Activated T-helper 17 cell treated with anti-CD3 and anti-CD28 coated beads, Interleukin-2, amount 50 U/mL, for 72 hours (primary cell): ENCODE measurements around the gene RAB28. TPM values are rescaled to one million over a fixed set of nuclear protein-coding genes. Genes with fewer than 3 reads are reported as not detected.

Experiments
- ATAC-seq: fragments of 150-1000 bp; cut with Tn5 transposase; replicated peaks from 2 replicates; pipeline ENCODE4 v1.10.0; 2021; ENCODE audit warnings: mild to moderate bottlenecking, moderate library complexity
- H3K27ac Mint-ChIP-seq: one replicate; pipeline ENCODE4 v1.8.0; 2022; ENCODE audit warnings: mixed read lengths
- H3K27me3 Mint-ChIP-seq: one replicate; pipeline ENCODE4 v1.8.0; 2022; ENCODE audit warnings: mixed read lengths
- H3K36me3 Mint-ChIP-seq: one replicate; pipeline ENCODE4 v1.8.0; 2022; ENCODE audit warnings: low read depth, mild to moderate bottlenecking, mixed read lengths
- H3K4me1 Mint-ChIP-seq: one replicate; pipeline ENCODE4 v1.8.0; 2022; ENCODE audit warnings: mixed read lengths
- H3K4me3 Mint-ChIP-seq: one replicate; pipeline ENCODE4 v1.8.0; 2022; ENCODE audit warnings: mild to moderate bottlenecking, mixed read lengths
- H3K9me3 Mint-ChIP-seq: one replicate; pipeline ENCODE4 v1.8.0; 2022; ENCODE audit warnings: mixed read lengths
- total RNA-seq, 2 donors: library from RNA; stranded (reverse); gene quantifications; one replicate each; pipeline ENCODE4 v1.2.3, GENCODE V29; 2022

The RAB28 gene
- total RNA-seq, 2 donors from 2014 or later, result 10.0 to 14.5 TPM

- H3K36me3 Mint-ChIP-seq, result no peaks in the 10 kb centered on the region
- H3K4me3 Mint-ChIP-seq, result no peak overlapping the region
- H3K27me3 Mint-ChIP-seq, result no peaks in the 10 kb centered on the region
- no peak overlapping the region for H3K27ac Mint-ChIP-seq
- no peak for ATAC-seq
- no peaks in the 10 kb centered on the region for H3K4me1 Mint-ChIP-seq
- peaks cover 4% of the 10 kb centered on the region for H3K9me3 Mint-ChIP-seq
Observed at GRCh38 chr4:13355111-13355880, 128.8 kb downstream of the RAB28 start.

- H3K9me3 Mint-ChIP-seq, result peaks cover 12% of the 10 kb centered on the region
- H3K27me3 Mint-ChIP-seq, result no peaks in the 10 kb centered on the region
- no peaks in the 10 kb centered on the region for H3K36me3 Mint-ChIP-seq
- no peak overlapping the region for H3K27ac Mint-ChIP-seq
- no peak overlapping the region for H3K4me3 Mint-ChIP-seq
- no peaks in the 10 kb centered on the region for H3K4me1 Mint-ChIP-seq
- ATAC-seq, result no peak
Observed at GRCh38 chr4:13349096-13349495, 135.0 kb downstream of the RAB28 start.

GRCh38 chr4:13348216-13348615 is 135.9 kb downstream of the RAB28 start:
- no peaks in the 10 kb centered on the region for H3K4me1 Mint-ChIP-seq
- ATAC-seq, result no peak
- H3K4me3 Mint-ChIP-seq, result no peak overlapping the region
- no peaks in the 10 kb centered on the region for H3K36me3 Mint-ChIP-seq
- peaks cover 12% of the 10 kb centered on the region for H3K9me3 Mint-ChIP-seq
- H3K27me3 Mint-ChIP-seq, result no peaks in the 10 kb centered on the region
- no peak overlapping the region for H3K27ac Mint-ChIP-seq

- no peak overlapping the region for H3K27ac Mint-ChIP-seq
- ATAC-seq, result no peak
- no peaks in the 10 kb centered on the region for H3K4me1 Mint-ChIP-seq
- H3K27me3 Mint-ChIP-seq, result no peaks in the 10 kb centered on the region
- no peaks in the 10 kb centered on the region for H3K36me3 Mint-ChIP-seq
- peaks cover 12% of the 10 kb centered on the region for H3K9me3 Mint-ChIP-seq
- no peak overlapping the region for H3K4me3 Mint-ChIP-seq
Observed at GRCh38 chr4:13347517-13348125, 136.5 kb downstream of the RAB28 start.

DNA sequence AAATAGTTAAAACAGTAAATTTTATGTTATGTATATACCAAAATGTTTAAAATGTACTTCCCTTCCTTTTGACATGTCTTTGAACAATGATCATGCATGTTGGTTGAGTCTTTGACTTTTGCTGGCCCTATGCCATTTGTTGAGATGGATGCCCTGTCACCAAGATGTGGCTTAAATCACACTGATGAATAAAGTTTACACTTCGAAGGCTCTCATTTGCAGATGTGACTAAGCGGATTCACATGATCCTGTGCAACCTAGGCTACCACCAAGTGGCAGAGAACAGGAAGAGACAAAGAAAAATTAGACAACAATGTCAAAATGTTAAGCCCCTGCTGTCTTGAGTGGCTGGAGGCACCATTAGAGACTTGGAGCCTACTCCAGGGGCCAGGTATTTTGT is 139.9 kb downstream of the RAB28 start:
- H3K36me3 Mint-ChIP-seq, result no peaks in the 10 kb centered on the region
- H3K9me3 Mint-ChIP-seq, result peaks cover 9% of the 10 kb centered on the region
- no peak for ATAC-seq
- no peaks in the 10 kb centered on the region for H3K27me3 Mint-ChIP-seq
- H3K27ac Mint-ChIP-seq, result no peak overlapping the region
- no peaks in the 10 kb centered on the region for H3K4me1 Mint-ChIP-seq
- no peak overlapping the region for H3K4me3 Mint-ChIP-seq

DNA sequence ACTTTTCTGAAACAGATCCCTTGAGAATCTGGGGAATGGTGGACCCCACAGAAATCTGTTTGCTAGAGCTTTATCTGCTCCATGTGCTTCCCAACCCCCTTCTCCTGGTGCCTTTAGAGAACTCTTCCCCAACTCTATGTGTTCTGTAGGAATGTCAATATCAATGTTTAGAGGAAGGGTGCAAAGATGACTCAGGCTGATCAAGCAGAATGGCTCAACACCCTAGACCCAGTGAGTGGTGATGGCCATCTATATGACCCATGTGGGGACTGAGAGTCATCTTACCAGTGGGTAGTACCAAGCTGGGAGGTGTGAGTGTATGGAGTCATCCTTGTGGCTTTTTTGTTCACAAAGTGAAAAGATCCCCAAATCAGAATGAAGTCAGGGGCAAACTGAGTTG is 143.5 kb downstream of the RAB28 start:
- ATAC-seq, result no peak
- no peak overlapping the region for H3K27ac Mint-ChIP-seq
- H3K4me1 Mint-ChIP-seq, result no peaks in the 10 kb centered on the region
- H3K4me3 Mint-ChIP-seq, result no peak overlapping the region
- no peaks in the 10 kb centered on the region for H3K27me3 Mint-ChIP-seq
- peaks cover 4% of the 10 kb centered on the region for H3K9me3 Mint-ChIP-seq
- H3K36me3 Mint-ChIP-seq, result peaks cover 8% of the 10 kb centered on the region

- Mint-ChIP-seq H3K9me3 (peaks cover 4% of the 10 kb centered on the region), H3K27me3 (no peaks in the 10 kb centered on the region), H3K4me1 (no peaks in the 10 kb centered on the region), H3K4me3 (no peak overlapping the region), H3K27ac (no peak overlapping the region), H3K36me3 (peaks cover 3% of the 10 kb centered on the region)
- no peak for ATAC-seq
Observed at GRCh38 chr4:13331827-13332226, 152.3 kb downstream of the RAB28 start.

DNA sequence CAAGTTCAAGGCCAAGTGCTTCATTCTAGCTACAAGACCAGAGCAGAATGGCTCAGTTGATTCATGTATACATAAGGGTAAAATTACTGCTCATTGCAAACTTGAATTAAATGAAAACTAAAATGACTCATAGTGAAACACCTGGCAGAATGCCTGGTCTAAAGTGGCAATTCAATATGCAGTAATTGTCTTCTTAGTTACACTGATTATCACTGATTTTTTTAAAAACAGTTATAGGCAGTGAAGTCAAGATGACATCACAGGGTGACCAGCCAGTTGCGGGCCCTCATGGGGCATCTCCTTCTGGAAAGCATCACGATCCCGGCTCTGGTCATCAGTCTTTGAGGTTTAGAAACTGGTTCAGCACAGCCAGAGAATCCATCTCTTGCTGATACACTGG is 154.2 kb downstream of the RAB28 start:
- no peaks in the 10 kb centered on the region for H3K4me1 Mint-ChIP-seq
- H3K4me3 Mint-ChIP-seq, result no peak overlapping the region
- H3K9me3 Mint-ChIP-seq, result peaks cover 3% of the 10 kb centered on the region
- no peak for ATAC-seq
- no peak overlapping the region for H3K27ac Mint-ChIP-seq
- no peaks in the 10 kb centered on the region for H3K27me3 Mint-ChIP-seq
- H3K36me3 Mint-ChIP-seq, result no peaks in the 10 kb centered on the region

DNA sequence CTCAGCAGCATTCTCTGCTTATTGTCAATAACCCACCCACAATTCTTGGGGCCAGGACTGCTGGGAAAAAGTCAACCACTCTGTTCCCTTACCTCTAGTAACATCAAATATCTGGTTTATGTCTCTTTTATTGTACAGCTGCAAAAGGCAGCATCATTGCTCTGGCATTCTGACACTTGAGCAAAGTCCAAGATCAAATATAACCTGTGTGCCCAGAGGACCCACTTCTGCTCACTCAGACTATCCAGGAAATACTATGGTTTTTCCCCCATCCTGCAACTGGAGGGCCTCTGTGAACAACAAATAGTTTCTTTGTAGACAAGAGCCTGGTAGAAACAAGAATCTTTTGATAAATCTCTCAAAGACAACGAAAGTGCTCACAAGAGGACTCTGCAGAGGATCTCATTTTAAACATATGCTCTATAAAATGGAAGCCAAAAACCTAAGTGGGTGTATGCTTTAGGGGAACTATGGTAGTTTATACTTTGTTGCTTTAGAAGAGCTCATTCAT is 154.7 kb downstream of the RAB28 start:
- H3K36me3 Mint-ChIP-seq, result no peaks in the 10 kb centered on the region
- no peak for ATAC-seq
- H3K9me3 Mint-ChIP-seq, result peaks cover 3% of the 10 kb centered on the region
- no peak overlapping the region for H3K27ac Mint-ChIP-seq
- H3K4me1 Mint-ChIP-seq, result no peaks in the 10 kb centered on the region
- H3K27me3 Mint-ChIP-seq, result no peaks in the 10 kb centered on the region
- H3K4me3 Mint-ChIP-seq, result no peak overlapping the region

GRCh38 chr4:13328591-13328990 is 155.5 kb downstream of the RAB28 start:
- H3K27ac Mint-ChIP-seq, result no peak overlapping the region
- H3K27me3 Mint-ChIP-seq, result no peaks in the 10 kb centered on the region
- no peaks in the 10 kb centered on the region for H3K36me3 Mint-ChIP-seq
- no peak for ATAC-seq
- H3K4me1 Mint-ChIP-seq, result no peaks in the 10 kb centered on the region
- peaks cover 3% of the 10 kb centered on the region for H3K9me3 Mint-ChIP-seq
- H3K4me3 Mint-ChIP-seq, result no peak overlapping the region

DNA sequence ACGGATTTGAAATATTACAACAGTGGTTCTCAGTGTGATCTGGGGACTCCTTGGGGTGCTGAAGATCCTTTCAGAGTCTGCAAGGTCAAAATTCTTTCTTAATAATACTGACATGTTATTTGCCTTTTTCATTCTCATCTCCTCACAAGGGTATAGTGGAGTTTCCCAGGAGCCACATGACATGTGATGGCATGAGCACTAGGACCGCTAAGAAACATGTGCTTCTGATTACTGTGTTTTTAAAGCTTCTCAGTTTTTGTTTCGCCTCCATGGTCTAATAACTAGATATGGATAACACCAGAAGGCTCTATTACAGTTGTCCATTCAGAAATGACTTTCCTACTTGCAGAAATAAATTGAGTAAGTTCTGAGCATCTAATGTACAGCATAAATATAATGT is 156.1 kb downstream of the RAB28 start:
- Mint-ChIP-seq H3K27ac (no peak overlapping the region), H3K9me3 (peaks cover 3% of the 10 kb centered on the region), H3K4me1 (no peaks in the 10 kb centered on the region), H3K4me3 (no peak overlapping the region), H3K27me3 (no peaks in the 10 kb centered on the region), H3K36me3 (no peaks in the 10 kb centered on the region)
- ATAC-seq, result no peak

- H3K27ac Mint-ChIP-seq, result no peak overlapping the region
- no peak overlapping the region for H3K4me3 Mint-ChIP-seq
- peaks cover 6% of the 10 kb centered on the region for H3K36me3 Mint-ChIP-seq
- H3K27me3 Mint-ChIP-seq, result no peaks in the 10 kb centered on the region
- H3K4me1 Mint-ChIP-seq, result no peaks in the 10 kb centered on the region
- no peak for ATAC-seq
- H3K9me3 Mint-ChIP-seq, result peaks cover 3% of the 10 kb centered on the region
Observed at GRCh38 chr4:13325744-13326143, 158.4 kb downstream of the RAB28 start.

DNA sequence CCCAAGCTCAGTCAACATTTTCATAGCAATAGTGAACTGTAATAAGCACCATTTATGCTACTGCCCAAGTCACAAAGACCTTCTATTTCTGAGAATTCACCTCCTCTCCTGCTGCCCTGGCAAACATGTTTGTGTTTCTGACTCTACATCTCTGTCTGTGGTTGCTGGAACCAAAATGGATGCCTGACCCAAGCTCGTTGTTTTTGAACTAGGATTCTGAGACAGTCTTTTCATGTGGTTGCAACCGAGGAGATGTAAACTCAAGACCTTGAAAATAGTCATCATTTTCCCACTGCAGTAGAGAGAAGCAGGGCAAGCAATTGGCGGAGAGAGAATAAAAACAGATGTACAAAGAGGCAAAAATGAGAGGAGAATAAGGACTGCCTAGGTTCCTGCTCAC is 160.2 kb downstream of the RAB28 start:
- ATAC-seq, result no peak
- Mint-ChIP-seq H3K4me1 (no peaks in the 10 kb centered on the region), H3K4me3 (no peak overlapping the region), H3K27me3 (no peaks in the 10 kb centered on the region), H3K27ac (no peak overlapping the region), H3K9me3 (peaks cover 3% of the 10 kb centered on the region), H3K36me3 (peaks cover 6% of the 10 kb centered on the region)

GRCh38 chr4:13322681-13323101 is 161.4 kb downstream of the RAB28 start:
- ATAC-seq, result no peak
- H3K27ac Mint-ChIP-seq, result no peak overlapping the region
- no peaks in the 10 kb centered on the region for H3K9me3 Mint-ChIP-seq
- no peak overlapping the region for H3K4me3 Mint-ChIP-seq
- peaks cover 6% of the 10 kb centered on the region for H3K36me3 Mint-ChIP-seq
- no peaks in the 10 kb centered on the region for H3K27me3 Mint-ChIP-seq
- no peaks in the 10 kb centered on the region for H3K4me1 Mint-ChIP-seq
